HG03175 (cell line): ENCODE results near the gene APOC1.
"Not testable (repeated sequence)": the region's sequence is repeated elsewhere in the genome, so short reads cannot be mapped to it uniquely, and the experiment has no call there.

Experiments used
- ATAC-seq: cut with Tn5 transposase; IDR thresholded peaks from one replicate; pipeline ENCODE4 v1.9.1; 2021; ENCODE audit warnings: mild to moderate bottlenecking, moderate library complexity; ENCODE audit not compliant: unreplicated experiment

The APOC1 gene

DNA sequence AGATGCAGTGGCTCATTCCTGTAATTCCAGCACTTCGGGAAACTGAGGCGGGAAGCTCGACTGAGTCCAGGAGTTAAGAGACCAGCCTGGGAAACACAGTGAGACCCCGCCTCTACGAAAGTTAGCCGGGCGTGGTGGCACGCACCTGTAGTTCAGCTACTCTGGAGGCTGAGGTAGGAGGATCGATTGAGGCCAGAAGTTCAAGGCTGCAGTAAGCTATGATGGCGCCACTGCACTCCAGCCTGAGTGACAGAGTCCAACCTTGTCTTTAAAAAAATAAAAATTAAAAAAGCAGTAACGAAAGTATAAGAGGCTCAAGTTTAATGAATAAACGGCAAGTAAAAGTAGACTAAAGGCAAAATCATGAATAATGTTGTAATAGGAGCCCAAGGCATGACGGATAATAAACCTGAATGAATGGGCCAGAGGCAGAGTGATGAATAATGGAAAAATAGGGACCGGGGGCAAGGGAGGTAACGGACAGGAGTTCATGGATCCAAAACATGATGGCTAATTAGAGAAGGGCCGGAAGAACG lies 24.5 kb upstream of the APOC1 start:
- ATAC-seq: no peak

DNA sequence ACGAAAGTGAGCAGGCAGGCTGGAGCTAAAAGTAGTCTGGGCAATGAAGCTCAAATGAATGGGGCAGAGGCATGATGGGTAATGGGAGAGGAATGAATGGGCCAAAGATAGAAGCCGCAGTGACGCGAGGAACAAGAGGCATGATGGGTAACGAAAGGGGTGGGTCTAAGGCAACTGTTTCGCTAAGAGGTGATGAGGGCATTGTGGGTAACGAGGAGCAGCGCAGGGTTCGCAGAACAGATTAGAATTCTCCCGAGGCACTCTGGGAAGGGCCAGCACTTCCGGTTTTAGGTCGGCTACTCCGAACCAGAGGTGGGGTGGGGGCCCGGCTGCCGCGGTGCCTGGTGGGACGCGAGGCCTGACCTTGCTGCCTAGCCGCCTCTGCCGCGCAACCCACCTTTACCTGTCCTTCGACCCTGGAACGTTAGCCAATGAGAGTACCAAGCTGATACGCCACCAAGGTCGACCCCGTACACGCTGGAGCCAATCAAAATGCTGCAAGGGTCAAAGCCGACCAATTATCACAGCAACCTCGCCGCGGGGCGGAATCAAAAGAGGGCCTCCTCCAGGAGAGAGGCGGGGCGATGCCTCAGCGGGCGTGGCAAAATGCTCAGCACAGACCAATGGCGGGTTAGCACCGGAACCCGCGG lies 23.9 kb upstream of the APOC1 start:
- ATAC-seq: peak; percentile 82

DNA sequence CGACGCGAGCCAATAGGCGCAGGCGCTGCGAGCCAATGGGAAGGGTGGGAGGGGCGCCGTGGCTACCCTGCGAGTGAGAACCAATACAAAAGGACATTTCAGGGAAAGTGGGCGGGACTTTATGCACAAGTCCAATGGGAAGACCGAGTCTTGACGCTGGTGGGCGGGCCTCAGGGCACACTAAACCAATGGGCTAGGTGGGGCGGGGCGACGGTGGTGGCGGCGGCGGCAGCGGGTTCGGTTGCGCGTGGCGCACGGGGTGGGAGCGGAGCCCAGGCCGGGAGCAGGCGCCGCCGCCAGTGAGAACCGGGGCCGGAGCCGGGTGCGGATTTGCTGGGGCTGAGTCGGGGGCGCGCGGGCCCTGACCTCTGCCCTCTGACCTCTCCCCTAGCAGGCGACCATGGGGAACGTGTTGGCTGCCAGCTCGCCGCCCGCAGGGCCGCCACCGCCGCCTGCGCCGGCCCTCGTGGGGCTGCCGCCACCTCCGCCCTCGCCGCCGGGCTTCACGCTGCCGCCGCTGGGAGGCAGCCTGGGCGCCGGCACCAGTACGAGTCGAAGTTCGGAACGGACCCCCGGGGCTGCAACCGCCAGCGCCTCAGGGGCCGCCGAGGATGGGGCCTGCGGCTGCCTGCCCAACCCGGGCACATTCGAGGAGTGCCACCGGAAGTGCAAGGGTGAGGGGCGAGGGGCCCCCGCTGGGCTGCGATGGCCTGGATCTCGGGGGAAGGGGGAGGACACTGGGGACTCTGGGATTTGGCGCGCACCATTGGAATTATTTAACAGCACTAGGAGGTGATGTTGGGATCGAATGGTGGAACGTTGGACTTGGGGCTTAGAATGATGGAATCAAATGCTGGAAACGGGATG lies 23.2 kb upstream of the APOC1 start, which contains the start of gene TOMM40:
TOMM40 (plus strand) TSS at position 239 of the 867 bp plus-strand sequence; CDS start at position 401, 162 bp downstream.
- ATAC-seq: peak; percentile 64

DNA sequence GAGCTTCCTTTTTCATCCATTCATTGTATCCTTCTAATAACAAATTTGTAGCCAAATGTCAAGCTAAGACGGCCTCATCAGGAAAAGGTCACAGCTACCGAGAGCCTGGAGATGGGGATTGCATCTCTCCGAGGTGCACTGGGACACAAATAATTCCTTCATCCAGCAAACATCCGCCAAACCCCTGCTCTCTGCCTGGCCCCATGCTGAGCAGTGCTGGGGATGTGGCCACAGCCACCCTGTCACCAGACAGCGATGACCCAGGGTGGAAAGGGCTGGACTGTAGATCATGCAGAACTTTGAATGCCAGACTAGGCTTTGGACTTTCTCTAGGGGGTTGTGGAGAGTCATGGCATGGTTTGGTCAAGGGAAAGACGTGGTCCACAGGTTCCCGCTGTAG lies 21.5 kb upstream of the APOC1 start:
- no peak for ATAC-seq

DNA sequence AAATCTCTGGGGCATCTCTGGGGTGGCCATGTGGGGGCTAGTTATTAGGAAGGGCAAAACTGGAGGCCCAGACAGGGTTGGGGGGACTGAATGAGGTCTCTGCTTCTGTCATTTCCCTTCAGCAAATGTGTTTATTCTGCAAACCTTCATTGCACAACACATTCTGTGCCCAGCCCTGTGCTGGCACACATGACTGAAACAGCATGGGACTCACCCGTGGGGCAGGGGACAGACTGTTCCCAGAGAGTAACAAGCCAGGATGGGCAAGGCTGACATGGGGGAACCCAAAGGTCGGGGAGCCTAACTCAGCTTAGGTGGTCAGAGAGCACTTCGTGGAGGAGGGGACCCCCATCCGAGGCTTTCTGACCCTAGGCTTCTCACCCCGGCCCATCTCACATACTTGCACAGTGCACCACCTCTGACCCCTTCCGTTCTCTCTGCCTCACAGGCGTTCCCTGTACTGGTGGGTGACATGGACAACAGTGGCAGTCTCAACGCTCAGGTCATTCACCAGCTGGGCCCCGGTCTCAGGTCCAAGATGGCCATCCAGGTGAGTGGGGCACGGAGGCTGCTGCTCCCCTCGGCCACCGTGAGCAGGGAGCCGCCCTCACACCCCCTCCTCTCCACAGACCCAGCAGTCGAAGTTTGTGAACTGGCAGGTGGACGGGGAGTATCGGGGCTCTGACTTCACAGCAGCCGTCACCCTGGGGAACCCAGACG lies 20.9 kb upstream of the APOC1 start:
- no peak for ATAC-seq

DNA sequence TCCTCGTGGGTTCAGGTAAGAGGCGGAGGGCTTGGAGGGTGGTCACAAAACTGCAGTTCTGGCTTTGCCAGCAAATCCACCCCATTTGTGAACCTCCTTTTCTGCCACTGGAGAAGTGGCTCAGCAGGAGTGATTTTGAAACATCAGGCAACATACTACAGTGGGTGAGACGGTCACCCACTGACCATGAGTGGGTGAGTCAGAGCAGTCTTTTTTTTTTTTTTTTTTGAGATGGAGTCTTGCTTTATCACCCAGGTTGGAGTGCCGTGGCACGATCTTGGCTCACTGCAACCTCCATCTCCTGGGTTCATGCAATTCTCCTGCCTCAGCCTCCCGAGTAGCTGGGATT lies 20.4 kb upstream of the APOC1 start:
- no peak for ATAC-seq

DNA sequence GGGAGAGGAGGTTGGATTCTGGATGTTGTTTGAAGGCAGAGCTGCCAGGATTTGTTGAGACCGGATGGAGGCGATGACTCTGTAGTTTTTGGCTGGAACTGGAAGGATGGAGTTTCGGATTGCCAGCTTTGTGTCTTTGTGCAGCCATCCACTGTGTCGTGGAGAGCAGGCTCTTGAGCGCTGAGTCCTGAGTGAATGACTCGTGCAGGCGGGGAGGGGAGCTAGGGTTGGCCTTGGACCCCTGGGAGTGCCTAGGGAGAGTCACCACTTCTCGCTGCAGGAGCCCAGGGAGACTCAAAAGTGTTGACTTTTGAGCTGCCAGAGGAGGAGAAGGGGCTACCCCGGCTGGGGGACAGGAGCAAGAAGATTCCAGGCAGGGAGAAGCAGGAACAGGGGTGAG lies 19.5 kb upstream of the APOC1 start:
- no peak for ATAC-seq

DNA sequence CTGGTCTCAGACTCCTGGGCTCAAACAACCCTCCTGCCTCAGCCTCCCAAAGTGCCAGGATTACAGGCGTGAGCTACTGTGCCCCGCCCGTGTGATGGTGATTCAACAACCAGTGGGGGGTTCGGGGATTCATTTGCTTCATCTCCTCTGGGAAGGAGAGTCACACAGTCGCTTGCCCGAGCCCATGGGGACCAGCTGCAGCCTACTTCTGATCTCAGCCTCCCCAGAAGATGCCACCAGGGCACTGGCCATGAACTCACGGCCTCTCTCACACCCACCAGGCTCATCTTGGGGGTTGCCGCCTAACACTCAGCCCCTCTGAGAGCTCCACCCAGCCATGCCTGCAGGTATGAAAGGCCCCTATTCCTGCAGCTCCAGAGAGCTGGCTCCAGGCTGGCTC lies 16.6 kb upstream of the APOC1 start:
- ATAC-seq: no peak

DNA sequence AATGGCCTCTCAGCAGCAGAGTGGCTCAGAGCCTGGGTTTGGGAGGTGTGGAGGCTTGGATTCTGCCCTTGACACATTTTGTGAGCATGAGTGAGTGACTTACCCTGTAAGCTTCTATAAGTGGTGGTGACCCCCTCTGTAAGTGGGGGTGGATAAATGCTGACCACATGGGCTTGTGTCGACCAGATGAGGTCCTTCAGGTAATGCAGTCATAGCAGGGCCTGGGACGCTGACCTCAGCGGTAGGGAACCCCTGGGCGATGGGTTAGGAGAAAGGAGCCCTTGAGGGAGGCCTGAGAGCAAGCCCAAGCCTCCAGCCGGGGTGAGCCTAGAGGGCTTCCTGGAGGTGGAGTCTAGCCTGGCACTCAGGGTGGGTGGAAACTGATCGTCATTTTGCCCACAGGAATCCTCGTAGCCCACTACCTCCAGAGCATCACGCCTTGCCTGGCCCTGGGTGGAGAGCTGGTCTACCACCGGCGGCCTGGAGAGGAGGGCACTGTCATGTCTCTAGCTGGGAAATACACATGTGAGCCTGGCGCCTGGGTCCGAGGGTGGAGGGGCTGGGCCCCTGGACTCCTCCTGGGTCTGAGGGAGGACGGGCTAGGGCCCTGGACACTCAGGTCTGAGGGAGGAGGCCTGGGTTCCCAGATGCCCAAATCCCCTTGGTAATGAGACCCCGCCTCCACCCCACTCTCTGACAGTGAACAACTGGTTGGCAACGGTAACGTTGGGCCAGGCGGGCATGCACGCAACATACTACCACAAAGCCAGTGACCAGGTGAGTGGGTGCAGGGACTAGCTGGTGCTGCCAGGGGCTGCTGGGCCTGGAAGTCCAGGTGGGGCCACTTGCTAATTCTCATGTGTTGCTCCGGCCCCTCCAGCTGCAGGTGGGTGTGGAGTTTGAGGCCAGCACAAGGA lies 13.8 kb upstream of the APOC1 start:
- no peak for ATAC-seq

DNA sequence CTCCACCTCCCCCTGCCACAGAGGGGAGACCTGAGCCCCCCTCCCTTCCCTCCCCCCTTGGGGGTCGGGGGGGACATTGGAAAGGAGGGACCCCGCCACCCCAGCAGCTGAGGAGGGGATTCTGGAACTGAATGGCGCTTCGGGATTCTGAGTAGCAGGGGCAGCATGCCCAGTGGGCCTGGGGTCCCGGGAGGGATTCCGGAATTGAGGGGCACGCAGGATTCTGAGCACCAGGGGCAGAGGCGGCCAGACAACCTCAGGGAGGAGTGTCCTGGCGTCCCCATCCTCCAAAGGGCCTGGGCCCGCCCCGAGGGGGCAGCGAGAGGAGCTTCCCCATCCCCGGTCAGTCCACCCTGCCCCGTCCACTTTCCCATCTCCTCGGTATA lies 11.2 kb upstream of the APOC1 start:
- no peak for ATAC-seq

DNA sequence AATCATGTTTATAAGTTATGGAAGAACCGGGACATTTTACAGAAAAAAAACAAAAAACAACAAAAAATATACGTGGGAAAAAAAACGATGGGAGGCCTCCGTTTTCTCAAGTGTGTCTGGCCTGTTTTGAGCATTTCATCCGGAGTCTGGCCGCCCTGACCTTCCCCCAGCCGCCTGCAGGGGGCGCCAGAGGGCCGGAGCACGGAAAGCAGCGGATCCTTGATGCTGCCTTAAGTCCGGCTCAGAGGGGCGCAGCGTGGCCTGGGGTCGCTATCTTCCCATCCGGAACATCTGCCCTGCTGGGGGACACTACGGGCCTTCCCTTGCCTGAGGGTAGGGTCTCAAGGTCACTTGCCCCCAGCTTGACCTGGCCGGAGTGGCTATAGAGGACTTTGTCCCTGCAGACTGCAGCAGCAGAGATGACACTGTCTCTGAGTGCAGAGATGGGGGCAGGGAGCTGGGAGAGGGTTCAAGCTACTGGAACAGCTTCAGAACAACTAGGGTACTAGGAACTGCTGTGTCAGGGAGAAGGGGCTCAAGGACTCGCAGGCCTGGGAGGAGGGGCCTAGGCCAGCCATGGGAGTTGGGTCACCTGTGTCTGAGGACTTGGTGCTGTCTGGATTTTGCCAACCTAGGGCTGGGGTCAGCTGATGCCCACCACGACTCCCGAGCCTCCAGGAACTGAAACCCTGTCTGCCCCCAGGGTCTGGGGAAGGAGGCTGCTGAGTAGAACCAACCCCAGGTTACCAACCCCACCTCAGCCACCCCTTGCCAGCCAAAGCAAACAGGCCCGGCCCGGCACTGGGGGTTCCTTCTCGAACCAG lies 10.6 kb upstream of the APOC1 start:
- ATAC-seq: no peak

DNA sequence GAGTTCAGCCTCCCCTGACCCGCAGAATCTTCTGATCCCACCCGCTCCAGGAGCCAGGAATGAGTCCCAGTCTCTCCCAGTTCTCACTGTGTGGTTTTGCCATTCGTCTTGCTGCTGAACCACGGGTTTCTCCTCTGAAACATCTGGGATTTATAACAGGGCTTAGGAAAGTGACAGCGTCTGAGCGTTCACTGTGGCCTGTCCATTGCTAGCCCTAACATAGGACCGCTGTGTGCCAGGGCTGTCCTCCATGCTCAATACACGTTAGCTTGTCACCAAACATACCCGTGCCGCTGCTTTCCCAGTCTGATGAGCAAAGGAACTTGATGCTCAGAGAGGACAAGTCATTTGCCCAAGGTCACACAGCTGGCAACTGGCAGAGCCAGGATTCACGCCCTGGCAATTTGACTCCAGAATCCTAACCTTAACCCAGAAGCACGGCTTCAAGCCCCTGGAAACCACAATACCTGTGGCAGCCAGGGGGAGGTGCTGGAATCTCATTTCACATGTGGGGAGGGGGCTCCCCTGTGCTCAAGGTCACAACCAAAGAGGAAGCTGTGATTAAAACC lies 9.9 kb upstream of the APOC1 start:
- ATAC-seq: no peak

DNA sequence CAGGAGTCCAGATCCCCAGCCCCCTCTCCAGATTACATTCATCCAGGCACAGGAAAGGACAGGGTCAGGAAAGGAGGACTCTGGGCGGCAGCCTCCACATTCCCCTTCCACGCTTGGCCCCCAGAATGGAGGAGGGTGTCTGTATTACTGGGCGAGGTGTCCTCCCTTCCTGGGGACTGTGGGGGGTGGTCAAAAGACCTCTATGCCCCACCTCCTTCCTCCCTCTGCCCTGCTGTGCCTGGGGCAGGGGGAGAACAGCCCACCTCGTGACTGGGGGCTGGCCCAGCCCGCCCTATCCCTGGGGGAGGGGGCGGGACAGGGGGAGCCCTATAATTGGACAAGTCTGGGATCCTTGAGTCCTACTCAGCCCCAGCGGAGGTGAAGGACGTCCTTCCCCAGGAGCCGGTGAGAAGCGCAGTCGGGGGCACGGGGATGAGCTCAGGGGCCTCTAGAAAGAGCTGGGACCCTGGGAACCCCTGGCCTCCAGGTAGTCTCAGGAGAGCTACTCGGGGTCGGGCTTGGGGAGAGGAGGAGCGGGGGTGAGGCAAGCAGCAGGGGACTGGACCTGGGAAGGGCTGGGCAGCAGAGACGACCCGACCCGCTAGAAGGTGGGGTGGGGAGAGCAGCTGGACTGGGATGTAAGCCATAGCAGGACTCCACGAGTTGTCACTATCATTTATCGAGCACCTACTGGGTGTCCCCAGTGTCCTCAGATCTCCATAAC lies 8.8 kb upstream of the APOC1 start, which contains the start of gene APOE:
APOE (plus strand) TSS at position 360 of the 724 bp plus-strand sequence. CDS start 829 bp downstream, outside the sequence.
- ATAC-seq: no peak

DNA sequence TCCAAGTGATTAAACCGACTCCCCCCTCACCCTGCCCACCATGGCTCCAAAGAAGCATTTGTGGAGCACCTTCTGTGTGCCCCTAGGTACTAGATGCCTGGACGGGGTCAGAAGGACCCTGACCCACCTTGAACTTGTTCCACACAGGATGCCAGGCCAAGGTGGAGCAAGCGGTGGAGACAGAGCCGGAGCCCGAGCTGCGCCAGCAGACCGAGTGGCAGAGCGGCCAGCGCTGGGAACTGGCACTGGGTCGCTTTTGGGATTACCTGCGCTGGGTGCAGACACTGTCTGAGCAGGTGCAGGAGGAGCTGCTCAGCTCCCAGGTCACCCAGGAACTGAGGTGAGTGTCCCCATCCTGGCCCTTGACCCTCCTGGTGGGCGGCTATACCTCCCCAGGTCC lies 6.8 kb upstream of the APOC1 start:
- ATAC-seq: no peak

DNA sequence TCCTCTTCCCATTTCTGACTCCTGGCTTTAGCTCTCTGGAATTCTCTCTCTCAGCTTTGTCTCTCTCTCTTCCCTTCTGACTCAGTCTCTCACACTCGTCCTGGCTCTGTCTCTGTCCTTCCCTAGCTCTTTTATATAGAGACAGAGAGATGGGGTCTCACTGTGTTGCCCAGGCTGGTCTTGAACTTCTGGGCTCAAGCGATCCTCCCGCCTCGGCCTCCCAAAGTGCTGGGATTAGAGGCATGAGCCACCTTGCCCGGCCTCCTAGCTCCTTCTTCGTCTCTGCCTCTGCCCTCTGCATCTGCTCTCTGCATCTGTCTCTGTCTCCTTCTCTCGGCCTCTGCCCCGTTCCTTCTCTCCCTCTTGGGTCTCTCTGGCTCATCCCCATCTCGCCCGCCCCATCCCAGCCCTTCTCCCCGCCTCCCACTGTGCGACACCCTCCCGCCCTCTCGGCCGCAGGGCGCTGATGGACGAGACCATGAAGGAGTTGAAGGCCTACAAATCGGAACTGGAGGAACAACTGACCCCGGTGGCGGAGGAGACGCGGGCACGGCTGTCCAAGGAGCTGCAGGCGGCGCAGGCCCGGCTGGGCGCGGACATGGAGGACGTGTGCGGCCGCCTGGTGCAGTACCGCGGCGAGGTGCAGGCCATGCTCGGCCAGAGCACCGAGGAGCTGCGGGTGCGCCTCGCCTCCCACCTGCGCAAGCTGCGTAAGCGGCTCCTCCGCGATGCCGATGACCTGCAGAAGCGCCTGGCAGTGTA lies 6.2 kb upstream of the APOC1 start:
- no peak for ATAC-seq

DNA sequence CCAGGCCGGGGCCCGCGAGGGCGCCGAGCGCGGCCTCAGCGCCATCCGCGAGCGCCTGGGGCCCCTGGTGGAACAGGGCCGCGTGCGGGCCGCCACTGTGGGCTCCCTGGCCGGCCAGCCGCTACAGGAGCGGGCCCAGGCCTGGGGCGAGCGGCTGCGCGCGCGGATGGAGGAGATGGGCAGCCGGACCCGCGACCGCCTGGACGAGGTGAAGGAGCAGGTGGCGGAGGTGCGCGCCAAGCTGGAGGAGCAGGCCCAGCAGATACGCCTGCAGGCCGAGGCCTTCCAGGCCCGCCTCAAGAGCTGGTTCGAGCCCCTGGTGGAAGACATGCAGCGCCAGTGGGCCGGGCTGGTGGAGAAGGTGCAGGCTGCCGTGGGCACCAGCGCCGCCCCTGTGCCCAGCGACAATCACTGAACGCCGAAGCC lies 5.6 kb upstream of the APOC1 start:
- ATAC-seq: no peak

DNA sequence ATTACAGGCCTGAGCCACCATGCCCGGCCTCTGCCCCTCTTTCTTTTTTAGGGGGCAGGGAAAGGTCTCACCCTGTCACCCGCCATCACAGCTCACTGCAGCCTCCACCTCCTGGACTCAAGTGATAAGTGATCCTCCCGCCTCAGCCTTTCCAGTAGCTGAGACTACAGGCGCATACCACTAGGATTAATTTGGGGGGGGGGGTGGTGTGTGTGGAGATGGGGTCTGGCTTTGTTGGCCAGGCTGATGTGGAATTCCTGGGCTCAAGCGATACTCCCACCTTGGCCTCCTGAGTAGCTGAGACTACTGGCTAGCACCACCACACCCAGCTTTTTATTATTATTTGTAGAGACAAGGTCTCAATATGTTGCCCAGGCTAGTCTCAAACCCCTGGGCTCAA lies 4.6 kb upstream of the APOC1 start:
- ATAC-seq: no peak

DNA sequence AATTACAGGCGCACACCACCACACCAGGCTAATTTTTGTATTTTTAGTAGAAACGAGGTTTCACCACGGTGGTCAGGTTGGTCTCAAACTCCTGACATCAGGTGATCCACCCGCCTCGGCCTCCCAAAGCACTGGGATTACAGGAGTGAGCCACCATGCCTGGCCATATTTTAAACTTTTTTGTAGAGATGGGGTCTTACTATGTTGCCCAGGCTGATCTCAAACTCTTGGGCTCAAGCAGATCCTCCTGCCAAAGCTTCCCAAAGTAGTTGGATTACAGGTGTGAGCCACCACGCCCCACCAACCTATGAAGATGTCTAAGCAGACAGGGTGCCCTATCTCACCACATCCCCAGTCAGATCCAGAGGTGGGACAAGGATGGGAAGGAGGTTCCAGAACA lies 2.5 kb upstream of the APOC1 start:
- not testable (repeated sequence) for ATAC-seq
